ENCODE results near the gene ADAMTS17.

Gene ADAMTS17

DNA sequence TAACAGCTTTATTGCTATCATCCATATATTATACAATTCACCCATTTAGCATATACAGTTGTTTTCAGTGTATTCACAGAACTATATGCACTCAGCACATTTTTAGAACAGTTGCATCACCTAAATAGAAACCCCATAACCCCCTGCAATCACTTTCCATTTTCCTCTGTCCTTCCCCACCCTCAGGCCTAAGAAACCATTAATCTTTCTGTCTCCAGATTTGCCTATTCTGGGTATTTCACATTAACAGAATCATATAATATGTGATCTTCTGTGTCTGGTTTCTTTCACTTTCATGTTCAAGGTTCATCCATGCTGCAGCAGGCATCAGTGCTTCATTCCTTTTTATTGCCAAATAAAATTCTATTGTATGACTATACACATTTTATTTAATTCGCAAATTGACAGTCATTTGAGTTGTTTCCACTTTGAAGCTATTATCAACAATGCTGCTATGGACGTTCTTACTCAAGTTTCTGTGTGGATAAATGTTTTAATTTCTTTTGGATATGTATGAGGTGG lies 39.8 kb downstream of the ADAMTS17 start:
- no peak for TF ChIP-seq ZFX (IDR thresholded peaks at IDR 0.05)
- TF ChIP-seq, protein P1, sequence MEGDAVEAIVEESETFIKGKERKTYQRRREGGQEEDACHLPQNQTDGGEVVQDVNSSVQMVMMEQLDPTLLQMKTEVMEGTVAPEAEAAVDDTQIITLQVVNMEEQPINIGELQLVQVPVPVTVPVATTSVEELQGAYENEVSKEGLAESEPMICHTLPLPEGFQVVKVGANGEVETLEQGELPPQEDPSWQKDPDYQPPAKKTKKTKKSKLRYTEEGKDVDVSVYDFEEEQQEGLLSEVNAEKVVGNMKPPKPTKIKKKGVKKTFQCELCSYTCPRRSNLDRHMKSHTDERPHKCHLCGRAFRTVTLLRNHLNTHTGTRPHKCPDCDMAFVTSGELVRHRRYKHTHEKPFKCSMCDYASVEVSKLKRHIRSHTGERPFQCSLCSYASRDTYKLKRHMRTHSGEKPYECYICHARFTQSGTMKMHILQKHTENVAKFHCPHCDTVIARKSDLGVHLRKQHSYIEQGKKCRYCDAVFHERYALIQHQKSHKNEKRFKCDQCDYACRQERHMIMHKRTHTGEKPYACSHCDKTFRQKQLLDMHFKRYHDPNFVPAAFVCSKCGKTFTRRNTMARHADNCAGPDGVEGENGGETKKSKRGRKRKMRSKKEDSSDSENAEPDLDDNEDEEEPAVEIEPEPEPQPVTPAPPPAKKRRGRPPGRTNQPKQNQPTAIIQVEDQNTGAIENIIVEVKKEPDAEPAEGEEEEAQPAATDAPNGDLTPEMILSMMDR (conservative IDR thresholded peaks at IDR 0.05), result no peak
- H3K27ac ChIP-seq, result no peak overlapping the region

DNA sequence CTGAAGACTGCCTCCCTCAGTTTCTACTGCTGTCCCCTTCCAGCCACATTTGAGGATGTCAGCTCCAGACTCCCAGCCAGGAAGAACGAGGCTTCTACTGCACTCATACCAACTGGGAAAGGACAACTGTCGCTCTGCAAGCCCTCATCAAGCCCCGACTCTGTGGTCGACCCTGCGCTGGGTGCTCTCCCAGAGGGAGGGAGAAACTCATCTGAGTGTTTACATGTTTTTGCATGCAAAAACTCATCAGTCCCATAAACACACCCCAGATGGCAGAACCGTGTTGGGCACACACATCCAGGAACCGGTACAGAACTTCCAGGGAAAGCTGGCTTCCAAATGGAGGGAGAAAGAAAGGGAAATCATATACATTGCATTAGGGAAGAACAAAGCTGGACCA lies 43.5 kb downstream of the ADAMTS17 start:
- TF ChIP-seq, protein P1 (conservative IDR thresholded peaks at IDR 0.05), result no peak
- no peak for TF ChIP-seq ZFX (IDR thresholded peaks at IDR 0.05)
- H3K27ac ChIP-seq, result no peak overlapping the region

DNA sequence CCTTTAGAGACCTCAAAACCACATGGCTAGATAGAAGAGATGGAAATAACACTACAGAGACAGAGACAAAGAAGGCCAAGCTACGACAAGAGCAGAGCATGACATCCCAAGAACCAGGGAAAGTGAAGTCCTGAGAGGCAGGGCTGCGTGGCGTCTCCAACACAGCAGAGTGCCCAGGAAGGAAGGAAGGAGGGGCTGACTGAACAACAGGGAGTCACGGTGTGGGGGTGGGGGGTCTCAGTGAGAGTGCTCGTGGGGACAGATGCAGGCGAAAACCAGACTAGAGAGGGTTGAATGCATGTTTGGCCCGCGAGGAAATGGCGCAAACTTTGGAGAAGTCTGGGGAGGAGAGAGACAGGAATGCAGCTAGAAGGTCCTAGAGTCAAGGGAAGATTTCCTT lies 44.0 kb downstream of the ADAMTS17 start:
- H3K27ac ChIP-seq, result no peak overlapping the region
- no peak for TF ChIP-seq ZFX (IDR thresholded peaks at IDR 0.05)
- TF ChIP-seq, protein P1 (conservative IDR thresholded peaks at IDR 0.05), result no peak

DNA sequence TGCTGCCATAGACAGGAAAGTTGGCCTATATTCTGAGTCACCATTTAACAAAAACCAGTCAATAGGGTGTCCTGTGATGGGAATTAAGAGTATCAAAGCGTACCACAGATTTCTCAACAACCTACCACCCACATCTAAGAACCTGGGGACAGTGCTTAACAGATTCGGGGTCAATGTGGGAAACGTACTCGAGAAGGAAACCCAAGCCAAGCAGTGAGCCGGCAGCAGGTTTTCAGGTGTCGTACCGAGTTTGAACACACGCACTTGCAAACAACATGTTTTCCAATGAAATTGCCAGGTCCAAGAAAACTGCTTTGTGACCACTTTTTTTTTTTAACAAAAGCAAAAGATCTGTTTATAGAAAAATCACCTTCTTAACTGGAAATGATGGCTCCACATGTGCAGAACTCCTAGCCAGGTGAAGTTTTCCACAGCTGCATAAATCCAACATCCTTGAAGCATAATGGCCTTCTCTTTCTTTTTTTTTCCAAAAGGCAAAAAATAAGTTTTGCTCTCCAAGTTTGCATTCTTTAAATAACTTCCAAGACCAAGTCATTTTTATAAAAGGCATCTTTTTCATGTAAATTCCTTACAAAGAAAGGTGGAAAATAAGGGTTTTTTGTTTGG lies 45.7 kb downstream of the ADAMTS17 start:
- TF ChIP-seq, protein P1 (conservative IDR thresholded peaks at IDR 0.05), result no peak
- TF ChIP-seq ZFX (IDR thresholded peaks at IDR 0.05), result no peak
- H3K27ac ChIP-seq, result no peak overlapping the region

DNA sequence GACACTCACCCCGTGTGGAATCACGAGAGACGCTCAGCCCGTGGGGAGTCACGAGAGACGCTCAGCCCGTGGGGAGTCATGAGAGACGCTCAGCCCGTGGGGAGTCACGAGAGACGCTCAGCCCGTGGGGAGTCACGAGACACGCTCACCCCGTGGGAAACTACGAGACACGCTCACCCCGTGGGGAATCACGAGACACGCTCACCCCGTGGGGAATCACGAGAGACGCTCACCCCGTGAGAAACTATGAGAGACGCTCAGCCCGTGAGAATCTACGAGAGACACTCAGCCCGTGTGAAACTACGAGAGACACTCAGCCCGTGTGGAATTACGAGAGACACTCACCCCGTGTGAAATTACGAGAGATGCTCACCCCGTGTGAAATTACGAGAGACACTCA lies 49.8 kb downstream of the ADAMTS17 start:
- no peak overlapping the region for H3K27ac ChIP-seq
- no peak for TF ChIP-seq ZFX (IDR thresholded peaks at IDR 0.05)
- TF ChIP-seq, protein P1 (conservative IDR thresholded peaks at IDR 0.05), result no peak

DNA sequence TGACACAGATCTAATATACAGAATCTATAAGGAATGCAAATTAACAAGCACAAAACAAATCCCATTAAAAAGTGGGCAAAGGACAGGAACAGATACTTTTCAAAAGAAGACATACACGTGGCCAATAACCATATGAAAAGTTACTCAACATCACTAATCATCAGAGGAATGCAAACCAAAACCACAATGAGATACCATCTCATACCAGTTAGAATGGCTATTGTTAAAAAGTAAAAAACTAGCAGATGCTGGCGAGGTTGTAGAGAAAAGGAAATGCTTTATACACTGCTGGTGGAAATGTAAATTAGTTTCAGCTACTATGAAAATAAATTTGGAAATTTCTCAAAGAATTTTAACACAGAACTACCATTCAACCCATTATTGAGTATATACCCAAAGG lies 50.7 kb downstream of the ADAMTS17 start:
- H3K27ac ChIP-seq, result no peak overlapping the region

DNA sequence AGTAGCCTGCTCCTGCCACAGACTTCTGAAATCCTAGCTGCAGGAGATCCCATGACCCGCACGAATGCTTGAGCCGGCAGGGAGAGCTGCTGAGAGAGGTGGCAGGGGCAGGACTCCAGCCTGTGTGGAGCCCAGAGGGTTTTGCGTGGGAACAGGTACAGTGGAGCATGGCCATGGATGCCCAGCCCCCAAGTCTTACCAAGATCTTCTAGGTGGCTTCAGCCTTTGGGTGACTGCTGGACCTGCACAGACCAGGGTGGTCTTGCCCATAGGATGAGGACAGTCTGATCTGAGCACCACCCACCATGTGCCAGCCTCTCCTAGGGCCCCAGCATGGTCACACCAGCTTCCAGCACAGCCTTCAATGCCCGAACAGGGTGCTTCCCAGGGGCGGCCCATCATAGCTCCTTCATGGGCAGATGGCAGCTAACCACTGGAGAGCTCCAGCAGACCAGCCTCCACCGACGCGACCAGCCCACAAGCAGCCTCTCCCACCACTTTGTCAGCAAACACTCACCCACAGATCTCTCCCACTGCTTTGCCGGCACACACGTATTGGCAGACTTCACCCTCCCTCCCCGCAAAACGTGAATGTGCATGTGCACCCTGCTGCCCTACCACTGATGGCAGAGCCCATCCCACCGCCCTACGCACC lies 56.0 kb downstream of the ADAMTS17 start:
- H3K27ac ChIP-seq, result no peak overlapping the region
- no peak for TF ChIP-seq ZFX (IDR thresholded peaks at IDR 0.05)
- TF ChIP-seq, protein P1 (conservative IDR thresholded peaks at IDR 0.05), result no peak

More for the DNA sequence above, 50.7 kb downstream of the ADAMTS17 start:
- no peak for TF ChIP-seq ZFX (IDR thresholded peaks at IDR 0.05)
- TF ChIP-seq, protein P1 (conservative IDR thresholded peaks at IDR 0.05), result no peak
